ELR (cell line): Measurements from ENCODE around the gene LAMP2.

ENCODE experiments used
- DNase-seq: peaks from one replicate; pipeline ENCODE4 v3.0.0-alpha.2; 2015; ENCODE audit warnings: low read depth

Gene LAMP2

DNA sequence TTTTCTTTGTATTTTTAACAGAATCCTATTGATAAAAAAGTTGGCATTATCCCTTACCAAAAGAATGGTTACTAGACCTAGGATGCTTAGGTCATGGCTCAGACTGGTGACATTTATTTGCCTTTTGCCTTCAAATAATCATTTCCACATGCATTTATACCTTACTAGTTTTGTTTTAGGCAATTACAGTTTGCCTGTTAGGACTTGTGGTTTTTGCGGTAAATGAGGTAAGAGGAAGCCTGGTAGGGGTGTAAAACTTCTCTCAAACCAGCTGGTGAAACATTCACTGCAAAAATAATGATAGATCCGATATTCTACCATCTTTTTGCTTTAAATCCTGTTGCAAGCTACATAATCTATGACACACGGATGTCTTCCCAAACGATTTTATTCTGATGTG, 12.1 kb downstream of the LAMP2 start:
- DNase-seq: peak; percentile 49

DNA sequence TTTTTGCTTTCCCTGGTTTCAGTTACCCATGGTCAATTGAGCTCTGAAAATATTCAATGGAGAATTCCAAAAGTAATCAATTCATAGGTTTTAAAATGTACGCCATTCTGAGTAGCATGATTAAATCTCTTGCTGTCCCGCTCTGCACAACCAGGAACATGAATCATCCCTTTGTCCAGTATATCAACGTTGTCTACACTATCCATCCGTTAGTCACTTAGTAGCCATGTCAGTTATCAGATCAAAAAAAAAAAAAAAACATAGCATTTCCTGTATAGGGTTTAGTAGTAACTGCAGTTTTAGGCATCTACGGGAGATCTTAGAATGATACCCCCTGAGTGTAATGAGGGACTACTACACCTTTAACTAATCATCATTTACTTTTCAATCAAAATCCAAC, 15.1 kb downstream of the LAMP2 start:
- DNase-seq: peak; percentile 85

DNA sequence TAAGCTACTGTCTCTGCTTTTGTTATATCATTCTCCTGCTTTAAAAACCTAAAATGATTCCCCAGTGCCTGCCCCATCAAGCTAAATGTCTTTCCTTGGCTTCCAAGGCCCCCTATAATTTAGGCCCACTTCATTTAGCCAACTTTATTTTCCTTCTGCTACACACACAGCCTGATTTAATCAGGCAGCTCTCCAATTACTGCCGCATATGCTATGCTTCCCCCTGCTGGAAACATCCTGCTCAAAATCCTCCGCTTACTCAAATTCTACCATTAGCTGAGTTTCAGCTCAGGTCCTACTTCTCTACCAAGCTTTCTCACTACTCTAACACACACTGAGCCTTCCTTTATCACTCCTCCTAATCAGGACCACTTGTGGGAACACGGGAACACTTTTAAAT, 17.0 kb downstream of the LAMP2 start:
- peak; percentile 25 for DNase-seq

DNA sequence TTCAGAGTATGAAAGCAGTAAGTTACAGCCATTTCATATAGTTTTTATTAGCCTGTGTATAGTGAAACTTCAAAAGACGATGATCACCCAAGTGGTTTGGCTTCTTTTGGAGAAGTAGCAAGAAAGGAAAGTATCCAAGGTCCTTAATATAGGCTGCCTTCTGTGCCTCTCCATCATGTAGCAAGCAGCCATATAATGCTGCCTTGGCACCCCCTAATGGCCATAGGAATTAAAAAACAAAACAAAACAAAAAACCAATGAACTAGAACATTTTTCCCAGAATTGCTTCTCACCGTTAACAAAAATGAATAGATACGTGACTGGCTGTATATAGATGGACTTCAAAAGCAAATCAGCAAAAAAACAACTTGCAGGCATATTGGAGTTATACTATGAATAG, 18.9 kb downstream of the LAMP2 start:
- peak; percentile 9 for DNase-seq

DNA sequence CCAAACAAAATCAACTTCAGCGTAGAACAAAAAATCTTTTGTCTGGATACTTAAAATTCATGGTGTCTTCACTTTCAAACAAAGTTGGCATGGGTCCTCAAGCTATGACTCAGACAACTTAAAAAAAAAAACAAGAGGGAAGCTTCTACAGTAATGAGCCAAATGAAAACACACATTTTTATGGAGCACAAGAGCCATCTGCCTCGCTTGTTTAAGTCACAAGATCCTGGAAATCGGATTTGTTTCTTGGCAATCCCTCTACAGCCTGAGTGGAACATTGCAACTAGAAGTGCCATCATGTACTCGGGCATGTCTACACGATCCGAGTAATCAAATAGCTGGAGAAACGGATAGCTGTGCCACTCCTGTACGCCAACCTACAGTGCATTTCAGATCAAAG, 22.6 kb downstream of the LAMP2 start:
- DNase-seq: peak; percentile 28

DNA sequence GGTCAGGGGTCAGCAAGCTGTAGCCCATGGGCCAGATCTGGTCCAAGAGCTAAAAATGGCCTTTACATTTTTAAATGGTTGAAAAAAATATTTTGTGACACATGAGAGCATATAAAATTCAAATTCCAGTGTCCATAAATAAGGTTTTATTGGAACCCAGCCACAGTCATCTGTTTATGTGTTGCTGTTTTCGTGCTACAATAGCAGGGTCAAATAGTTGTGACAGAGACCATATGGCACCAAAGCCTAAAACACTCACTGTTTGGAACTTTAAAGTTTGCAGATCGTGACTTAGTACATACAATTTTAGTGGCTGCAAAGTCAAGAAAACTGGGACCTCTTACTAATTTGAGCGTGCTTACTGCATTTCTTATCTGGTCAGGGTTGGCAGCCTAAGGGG, 29.2 kb downstream of the LAMP2 start:
- DNase-seq: no peak

DNA sequence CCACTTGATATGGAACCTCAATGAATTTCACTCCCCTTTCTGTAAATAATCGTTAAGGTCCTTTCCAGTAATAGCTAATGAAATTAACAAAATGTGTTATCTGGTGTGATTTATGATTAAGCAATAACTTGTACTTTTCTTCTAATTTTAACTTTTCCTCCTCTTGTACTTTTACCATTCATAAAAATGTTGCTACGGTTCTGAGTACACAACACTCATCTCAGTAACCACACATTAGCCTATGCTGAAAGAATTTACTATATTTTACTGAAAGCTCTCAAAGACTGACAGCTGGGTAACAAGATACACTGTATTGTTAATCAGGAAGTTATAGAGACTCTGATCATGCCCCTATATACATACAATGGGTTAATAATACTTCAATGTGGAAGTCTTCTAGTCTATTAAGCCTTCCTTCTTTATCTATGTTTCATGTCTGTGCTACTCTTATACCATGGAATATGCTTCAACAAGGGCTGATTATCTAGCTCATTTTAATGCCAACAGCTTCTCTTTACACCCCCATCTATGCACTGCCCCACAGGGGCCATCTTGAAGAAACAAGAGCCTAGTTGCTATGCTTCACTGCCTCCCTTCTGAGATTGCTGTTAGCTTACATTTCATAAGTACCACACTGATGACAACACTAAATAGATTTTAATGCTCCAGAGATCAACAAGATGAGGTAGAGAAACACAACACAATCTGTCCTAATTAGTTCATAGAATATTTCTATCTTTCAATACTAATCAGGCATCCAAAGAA, 39.1 kb downstream of the LAMP2 start:
- no peak for DNase-seq

DNA sequence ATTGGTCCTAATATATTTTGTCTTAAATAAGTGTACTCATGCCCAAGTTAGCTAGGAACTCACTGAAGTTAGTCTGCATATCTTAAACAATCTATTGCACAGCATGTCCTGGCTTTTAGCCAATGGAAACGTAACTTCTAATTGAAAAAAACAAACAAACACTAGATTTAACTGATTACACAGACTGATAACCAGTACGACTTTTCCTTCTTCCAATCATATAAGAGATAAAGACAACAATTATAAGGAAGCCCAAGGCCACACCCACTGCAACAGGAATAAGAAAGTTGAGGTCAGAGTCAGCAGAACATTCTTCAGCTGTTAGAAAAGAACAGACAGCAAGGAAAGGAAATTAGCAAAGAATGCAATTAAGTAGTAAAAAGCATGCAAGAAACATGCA, 40.8 kb downstream of the LAMP2 start:
- DNase-seq: no peak

DNA sequence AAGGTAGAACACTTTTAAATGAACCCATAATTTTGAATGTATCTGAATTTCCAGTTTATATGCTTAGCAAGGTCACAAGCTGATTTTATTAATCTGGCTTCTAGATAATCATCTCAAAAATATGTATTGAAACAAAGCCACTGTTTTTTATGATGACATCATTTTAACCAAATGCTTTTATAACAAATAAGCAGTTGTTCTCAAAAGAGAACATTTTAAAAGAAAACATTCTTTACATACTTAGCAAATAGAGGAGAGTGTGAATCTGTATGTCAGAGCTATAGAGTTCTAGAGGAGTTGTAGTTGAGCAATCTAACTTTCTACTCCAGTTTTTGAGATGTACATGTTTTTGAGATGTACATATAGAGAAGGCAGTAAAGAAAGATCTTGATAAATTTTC, 42.5 kb downstream of the LAMP2 start:
- peak; percentile 8 for DNase-seq

DNA sequence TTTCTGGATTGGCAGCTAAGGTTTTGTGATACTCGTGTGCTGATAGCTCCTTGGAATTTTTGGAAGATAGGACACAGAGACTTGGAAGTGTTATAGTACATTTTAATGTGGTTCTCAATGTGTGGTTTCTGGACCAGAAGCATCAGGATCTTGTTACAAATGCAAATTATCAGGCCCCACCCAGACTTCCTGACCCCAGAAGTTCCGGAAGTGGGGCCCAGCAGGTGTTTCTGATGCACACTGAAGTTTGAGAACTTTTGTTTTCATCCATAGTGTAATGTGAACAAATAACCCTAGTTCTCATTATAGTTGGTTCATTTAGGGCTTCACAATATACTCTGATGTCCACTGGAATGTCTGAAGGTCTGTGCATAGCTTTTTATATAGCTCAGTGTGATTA, 49.6 kb downstream of the LAMP2 start:
- no peak for DNase-seq

DNA sequence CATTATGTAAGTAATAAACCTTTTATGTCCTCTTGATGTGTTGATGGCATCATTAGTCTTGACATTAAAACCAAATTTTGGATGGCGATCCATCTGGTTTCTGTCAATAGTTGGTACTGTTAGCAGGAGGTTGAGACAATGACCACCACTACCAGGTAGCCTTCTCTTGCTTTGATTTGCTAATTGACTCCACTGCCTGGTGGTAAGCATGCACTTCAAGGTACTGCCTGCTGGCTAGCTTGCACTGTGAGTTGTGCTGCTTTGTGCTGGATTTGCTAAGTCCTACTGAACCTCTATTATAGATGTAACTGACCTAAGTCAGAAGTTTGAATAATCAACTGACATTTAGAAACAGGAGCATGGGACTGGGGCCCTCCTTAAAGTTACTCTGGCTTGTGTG, 60.9 kb downstream of the LAMP2 start:
- no peak for DNase-seq

DNA sequence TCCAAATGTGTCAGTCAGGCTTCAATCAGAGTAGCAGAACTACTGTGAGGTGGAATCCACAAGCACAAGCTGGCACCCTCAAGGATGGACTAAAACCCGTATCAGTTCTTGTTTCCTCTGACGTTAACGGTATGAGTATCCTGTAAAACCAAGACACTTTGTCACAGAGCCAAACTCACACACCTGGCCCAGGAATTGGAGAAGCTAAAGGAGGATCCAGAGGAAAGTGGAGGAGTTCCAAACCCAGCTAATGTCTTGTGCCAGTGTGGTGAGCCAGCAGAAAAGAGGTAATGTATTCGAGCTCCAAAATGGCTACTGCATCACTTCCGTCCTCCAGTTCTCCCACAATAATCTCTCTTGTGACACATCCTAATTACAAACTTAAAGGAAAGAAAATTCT, 62.5 kb downstream of the LAMP2 start:
- DNase-seq: no peak

DNA sequence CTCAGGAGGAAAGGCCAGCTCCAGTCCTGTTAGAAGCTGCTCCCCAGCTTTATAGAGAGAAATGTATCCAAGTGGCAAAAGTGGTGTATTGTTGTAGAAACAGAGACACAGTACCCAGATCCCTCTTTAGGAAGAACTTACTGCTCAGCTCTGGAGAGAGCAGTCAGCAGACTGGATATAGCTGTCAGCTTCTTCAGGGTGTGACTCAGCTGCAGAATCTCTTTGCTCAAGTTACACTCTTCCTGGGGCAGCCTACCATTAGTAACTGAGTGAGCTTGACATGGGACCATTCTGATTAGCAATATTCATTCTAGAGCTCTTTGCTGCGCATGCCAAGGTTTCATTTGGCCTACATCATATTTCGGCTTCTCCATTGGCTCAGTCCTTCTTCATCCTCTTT, 66.7 kb downstream of the LAMP2 start:
- DNase-seq: peak; percentile 1

DNA sequence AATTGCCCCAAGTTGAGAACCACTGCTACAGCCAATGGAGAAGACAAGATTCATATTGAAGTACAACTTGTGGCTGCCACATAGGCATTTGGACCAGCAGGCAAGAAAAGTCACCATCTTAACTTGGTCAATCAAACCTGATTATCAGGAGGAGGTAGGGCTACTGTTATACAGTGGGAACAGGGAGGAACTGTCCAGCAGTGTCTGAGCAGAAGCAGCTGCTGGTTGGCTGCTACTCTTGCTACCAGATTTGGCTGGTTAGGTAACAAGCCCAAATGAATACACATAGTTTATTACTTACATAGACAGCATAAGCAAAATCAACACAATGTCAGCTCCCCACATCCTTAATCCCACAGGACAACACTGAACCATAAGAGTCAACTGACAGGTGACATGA, 67.8 kb downstream of the LAMP2 start:
- no peak for DNase-seq

DNA sequence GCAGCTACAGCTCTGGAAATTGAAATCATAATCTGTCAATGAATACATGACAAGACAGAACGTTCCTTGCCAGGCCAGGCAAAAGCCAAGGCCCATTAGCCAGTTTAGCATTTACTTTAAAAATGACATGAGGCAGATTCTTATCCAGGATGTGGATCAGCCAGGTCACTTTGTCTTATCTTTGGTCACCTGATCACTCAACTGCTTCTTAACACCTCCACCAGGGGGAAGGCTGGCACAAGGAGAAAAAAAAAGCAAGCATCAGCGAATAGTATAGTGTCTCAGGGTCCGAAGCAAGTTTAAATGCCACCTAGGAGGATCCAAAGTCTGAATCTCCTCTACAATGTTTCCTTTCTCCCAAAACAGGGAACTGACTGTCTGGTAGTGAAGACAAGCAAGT, 88.4 kb downstream of the LAMP2 start:
- peak; percentile 46 for DNase-seq

DNA sequence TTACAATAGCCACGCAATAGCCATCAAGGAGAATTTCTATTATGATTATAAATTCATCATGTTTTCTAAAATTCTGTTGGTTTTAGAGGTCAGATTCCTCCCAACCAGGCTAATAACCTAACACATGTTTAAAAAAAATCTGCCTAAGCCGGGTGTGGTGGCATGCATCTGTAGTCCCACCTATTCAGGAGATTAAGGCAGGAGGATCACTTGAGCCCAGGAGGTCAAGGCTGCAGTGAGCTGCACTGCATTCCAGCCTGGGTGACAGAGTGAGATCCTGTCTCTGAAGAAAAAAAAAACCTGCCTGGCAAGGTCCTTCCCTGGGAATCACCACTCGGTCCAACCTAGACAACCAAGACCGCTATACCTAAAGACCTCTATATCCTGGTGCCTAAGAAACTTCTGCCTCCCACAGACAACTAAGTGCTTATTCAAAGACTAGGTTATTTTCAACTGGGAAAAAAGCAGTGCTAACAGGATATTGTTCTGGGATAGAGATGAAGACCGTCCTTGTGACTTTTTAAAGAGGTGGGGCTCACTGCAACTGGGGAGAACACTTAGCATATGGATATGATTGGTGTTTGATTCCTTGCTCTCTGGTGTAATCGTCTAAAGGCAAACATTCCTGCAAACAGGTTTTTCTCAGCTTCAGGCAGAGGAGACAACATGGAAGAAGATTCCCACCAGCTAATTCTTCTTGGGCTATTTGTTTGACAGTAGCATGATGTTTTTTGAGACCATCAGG, 89.0 kb downstream of the LAMP2 start:
- DNase-seq: no peak

DNA sequence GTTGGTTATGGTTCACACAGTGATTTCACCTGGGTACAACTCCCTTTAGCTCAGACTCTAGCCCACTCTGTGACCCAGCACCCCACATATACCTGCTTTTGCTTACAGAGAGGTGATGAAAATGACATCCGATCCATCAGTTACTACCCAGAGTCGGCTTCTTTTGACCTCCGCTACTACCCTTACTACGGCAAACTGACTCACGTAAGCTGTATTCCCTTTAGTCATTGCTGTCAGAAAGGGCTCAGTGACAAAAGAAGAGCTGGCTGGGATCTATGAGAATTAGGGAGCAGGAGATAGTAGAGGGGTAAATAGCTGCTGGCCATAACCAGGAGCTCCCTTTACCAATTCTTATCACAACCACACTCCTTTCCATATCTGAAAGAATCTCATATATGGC, 90.5 kb downstream of the LAMP2 start:
- DNase-seq: no peak
